Stimulated activated CD4-positive, alpha-beta T cell treated with anti-CD3 and anti-CD28 coated beads, Interleukin-4, amount 100 ng/mL, for 48 hours (primary cell): ENCODE data around the gene PLIN5.
A peak's percentile ranks its signal among the peaks of the same experiment; 100 is the strongest.

Experiments
- DNase-seq, 2 donors: peaks; one replicate each; pipeline ENCODE4 v3.0.0-alpha.2; 2020; ENCODE audit warnings: low read depth in 2 of 2

PLIN5 gene, protein sequence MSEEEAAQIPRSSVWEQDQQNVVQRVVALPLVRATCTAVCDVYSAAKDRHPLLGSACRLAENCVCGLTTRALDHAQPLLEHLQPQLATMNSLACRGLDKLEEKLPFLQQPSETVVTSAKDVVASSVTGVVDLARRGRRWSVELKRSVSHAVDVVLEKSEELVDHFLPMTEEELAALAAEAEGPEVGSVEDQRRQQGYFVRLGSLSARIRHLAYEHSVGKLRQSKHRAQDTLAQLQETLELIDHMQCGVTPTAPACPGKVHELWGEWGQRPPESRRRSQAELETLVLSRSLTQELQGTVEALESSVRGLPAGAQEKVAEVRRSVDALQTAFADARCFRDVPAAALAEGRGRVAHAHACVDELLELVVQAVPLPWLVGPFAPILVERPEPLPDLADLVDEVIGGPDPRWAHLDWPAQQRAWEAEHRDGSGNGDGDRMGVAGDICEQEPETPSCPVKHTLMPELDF

DNA sequence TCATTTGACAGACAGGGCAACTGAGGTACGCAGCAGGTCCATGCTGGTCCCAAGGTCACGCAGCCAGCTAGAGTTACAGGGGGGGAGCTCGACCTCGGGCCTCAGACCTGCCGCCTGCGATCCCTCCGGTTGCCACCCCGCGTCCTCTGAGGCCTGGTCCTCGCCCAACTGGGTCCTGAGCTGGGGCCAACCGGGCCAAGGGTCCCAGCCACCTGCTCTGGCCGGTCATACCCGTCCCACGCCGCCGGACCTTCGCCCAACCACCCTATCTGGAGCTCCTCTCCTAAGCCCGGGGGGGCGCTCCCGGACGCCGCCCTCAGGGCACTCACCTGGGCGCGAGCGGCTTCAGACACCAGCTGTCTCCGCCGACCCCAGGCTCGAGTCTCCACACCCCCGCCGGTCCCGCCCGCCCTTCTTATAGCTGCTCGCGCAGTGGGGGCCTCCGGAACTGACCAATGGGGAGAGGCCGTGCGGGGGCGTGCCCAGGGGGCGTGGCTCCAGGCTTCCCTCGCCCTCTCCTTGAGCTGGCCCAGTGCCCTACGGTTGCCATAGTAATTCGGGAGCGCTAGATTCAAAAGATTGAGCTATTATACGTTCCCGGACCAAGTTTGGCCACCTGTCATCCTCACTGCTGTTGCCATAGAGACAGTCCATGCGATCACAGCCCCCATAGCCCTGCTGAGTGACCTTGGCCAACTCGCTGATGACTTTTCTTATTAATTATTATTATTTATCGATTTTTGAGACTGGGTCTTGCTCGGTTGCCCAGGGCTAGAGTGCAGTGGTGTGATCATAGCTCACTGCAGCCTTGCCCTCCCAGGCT is at the start of gene PLIN5:
PLIN5 (minus strand) TSS at position 389 of the 823 bp plus-strand sequence. CDS start 1,150 bp downstream, outside the sequence.
- peak; percentile 30 to 32 for DNase-seq

DNA sequence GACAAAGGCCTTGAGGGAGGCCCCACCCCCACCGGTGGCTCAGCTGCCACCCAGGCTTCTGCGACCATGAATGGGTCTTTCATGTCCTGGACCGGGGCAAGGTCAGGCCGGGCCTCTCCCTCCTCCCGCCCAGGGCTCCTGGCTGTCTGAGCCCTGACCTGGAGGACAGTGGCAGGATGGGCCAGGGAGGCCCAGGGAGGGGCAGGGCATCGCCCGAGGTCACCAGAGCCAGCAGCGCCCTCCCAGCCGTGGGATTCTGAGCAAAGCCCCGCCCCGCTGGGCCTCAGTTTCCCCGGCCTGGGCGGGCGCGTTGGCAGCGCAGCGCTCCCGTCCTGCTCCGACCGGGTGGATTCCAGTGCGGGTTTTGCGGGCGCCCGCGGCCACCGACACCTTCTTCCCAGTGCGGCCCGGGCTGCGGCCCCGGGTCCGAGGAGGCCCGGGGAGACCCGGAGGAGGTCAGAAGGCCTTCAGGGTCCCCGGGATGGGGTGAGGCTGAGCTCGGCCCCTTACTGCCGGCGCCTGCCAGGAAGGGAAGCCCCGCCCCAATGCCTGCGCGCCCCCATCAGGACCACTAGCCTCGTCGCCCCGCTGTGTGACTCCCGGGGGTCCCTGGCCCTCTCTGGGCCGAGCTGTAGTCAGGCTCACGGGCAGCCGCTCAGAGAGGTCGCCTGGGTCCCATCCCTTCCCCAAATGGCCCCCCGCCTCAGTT is 49.1 kb upstream of the PLIN5 start:
- DNase-seq, result peak; percentile 22 to 41

DNA sequence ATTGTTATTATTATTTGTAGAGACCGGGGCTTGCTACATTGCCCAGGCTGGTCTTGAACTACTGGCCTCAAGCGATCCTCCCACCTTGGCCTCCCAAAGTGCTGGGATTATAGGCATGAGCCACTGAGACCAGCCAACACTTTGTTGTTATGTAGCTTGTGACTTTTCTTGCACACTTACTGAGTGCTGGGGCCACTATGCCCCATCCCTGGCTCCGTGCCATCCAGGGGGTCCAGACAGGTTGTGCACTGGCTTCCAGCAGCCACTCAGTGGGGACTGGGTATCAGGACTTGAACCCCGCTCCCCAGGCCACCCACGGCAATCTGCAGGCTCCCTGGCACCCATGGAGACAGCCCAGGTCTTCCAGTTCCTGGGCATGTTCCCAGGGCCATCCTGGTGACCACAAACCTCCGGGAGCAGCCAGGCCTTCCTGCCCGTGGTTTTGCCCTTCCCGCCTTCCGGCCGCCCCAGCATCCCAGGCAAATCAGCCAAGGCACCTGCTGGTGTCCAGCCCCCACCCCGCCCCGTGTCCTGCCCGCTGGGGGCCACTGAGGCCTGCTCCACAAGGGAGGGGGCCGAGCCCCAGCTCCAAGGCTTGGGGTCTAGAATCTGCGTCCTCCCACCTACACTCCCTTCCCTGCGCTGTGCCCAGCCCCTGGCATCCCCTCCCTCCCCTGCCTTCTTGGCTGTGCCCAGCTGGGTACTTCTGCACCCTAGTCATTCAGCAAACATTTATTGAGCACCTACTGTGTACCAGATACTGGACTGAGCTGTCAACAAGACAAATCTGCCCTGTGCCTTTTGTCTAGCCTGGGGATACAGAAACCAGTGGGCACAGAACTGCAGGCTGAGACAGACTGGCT is 48.2 kb upstream of the PLIN5 start:
- no peak for DNase-seq

DNA sequence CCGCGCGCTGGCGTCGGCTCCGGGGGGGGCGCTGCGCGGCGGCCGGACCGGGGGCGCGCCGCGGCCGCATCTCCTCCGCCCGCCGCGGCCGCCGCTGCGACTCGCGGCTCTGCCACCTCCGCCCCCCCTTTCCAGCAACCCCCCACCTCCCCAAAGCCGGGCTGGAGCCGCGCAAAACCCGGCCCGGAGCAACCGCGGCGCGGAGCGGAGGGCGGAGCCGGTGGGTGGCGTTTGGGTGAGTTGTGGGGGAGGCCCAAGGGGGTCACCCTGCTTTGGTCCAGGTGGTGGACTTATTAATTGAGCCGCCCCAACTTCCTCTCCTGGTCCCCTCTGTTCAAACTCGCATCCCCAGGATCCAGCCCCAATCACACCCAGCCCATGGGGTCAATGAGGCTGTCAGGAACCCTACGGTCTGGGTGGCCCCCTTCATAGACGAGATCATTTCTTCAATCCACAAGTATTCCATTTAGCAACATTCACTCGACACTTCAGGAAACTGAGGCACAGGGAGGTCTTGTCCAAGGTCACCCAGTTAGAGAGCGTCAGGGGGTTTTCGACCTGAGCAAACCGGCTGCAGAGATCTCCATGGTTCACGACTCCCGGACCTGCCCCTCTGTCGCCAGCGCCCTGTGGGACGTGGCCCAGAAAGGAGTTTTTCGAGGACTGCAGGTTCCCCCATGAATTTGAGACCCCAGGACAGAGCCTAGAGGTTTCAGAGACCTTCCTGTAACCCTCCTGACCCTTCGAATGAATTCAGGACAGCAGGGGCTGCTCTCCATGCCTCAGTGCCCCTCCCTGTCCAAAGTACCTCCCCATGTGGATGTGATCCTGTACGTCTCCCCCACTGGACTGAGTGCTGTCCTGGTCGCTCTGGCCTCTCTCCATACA is 46.9 kb upstream of the PLIN5 start:
- DNase-seq, result no peak

DNA sequence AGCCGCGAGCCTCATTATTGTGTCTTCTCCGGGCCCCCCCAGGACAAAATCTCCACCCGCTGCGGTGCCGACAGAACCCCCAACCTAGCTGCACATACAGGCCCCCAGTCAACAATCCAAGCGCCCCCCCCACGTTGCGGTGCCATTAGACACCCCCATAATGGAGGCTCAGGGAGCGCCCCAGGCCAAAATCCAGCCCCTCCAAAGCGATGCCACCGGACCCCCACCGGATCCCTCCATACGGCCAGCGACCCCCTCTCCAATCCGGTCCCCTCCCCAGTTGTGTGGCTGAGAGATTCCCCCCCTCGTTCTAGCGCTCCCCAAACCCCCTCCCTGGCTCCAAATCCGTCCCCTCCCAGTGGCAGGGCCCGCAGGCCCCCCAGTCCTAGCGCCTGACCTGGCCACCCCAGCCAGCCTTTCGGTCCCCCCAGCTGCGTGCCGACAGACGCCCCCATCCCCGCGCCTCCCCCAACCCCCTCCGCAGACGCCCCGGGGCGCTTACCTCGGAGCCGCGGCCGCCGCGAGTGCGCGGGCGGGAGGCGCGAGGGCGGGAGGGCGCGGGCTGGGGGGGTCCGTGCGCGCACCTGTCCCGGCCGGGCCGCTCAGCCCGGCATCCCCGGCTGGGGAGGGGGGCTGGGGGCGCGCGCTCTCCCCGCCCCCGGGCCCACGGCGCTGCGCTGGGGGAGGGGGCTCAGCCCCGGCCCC is 46.1 kb upstream of the PLIN5 start:
- DNase-seq, result no peak

DNA sequence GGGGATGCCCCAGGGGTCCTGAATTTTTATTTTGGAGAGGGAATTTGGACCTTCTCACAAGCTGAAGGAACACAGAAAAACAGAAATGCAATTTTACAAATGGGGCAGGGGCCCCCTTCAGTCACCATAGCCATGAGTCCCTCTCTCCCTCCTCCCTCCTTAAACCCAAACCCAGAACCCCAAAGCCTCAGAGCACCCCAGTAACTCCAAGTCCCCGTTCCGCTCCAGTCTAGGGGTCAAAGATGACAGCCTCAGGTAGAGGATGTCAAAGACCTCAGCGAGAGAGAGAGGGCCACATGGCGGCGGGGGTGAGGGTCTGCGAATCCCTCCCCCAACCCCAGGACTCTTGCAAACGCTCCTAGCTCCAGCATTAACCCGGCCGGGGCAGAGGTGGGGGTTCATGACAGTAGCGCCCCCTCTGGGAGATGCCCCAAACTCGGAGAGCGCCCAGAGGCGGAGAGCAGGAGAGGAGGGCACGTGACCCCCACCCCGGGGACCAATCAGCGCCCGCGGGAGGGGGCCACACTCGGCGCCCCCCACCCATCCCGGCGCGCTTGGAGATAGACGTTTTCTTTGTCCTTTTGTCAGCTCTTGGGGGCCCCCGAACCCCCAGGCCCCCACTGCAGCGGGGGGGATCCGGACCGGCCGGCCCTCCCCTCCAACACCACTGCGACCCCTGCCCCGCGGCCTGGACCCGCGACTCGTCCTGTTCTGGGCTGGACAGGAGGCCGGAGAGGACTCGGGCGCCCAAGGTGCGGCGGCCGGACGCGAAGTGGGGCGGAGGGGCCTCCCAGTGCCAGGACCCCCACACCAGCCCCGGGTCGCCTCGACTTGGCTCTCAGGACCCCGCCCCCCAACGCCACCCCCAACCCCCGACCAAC is 45.2 kb upstream of the PLIN5 start:
- no peak for DNase-seq

DNA sequence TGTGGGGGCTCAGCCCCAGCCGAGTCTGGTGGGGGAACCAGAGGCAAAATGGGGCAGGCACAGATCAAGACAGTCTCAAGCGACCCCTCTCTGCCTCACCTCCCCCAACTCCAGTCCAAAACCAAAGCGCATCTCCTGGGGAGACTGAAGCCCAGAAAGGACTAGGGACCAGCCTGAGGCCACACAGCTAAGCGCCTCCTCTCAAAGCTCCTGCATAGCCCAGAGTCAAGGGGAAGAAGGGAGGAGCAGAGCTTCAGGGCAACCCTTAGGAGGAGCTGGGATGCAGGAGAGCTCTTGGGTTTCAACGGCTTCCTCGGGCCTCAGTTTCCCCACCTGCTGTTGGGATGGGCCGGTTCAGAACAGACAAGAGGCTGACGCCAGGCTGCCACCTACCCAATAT is 44.4 kb upstream of the PLIN5 start:
- no peak for DNase-seq

DNA sequence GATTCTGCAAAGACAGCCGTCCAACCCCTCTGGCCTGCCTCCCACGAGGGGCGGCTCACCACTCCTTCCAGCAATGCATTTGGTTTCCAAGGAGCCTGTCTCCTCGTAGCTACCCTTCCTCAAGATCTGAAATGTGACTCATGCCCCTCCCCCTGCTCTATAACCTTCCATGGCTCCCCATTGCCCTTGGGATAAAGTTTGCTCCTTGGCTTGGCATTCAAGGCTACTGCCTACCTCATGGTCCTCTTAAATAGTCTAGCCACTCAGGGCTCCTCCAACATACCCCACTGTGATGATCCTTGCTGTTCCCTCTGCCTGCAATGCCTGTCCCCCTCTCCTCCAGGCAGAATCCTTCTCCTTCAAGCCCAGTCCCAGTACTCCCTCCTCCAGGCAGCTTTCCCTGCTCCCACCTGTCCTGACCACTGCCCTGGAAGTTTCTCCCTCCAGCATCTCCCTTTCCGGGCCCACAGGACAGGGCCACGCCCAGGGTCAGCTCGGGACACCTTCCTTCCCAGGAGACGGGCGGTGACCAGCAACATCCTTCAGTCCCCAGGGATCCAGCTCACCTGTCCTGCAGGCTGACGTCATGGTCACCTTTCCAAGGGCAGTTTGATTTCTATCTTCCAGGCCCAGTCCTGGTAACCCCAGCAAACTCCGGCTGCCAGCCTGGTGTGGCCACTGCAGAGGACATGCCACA is 43.7 kb upstream of the PLIN5 start:
- DNase-seq, result no peak

DNA sequence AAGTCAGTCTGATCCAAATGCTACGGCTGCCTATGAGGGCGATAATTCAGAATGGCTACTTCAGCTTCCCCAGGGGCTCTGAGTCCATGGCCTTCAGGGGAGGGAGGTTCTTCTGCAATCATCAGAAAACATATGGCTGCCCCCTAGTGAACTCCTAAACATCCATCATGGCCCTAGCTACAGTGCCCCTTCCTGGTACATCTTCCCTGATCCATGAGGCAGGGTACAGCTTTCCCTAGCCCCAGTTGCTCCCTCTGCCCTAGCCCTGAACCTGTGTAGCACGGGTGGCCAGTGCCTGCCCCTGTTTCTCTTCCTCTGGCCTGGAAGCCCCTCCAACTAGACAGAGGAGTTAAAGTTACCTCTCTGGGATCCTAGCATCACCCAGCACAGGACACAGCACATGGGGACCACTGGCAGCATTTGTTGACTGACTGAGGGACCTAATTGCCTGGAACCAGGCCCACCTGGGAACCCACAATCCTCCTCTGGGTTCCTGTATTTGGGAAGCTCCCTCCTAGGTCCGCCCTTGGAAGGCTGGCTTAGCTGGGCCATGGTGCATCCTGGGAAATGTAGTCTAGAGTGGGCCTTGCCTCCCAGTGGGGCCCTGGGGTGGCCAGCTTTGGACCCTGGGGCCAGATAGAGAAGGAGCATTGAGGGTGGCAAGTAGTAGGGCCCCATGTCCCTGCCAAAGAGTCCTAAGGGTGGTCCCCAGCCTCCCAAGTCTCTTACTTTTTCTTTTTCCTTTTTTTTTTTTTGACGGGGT is 42.2 kb upstream of the PLIN5 start:
- no peak for DNase-seq

DNA sequence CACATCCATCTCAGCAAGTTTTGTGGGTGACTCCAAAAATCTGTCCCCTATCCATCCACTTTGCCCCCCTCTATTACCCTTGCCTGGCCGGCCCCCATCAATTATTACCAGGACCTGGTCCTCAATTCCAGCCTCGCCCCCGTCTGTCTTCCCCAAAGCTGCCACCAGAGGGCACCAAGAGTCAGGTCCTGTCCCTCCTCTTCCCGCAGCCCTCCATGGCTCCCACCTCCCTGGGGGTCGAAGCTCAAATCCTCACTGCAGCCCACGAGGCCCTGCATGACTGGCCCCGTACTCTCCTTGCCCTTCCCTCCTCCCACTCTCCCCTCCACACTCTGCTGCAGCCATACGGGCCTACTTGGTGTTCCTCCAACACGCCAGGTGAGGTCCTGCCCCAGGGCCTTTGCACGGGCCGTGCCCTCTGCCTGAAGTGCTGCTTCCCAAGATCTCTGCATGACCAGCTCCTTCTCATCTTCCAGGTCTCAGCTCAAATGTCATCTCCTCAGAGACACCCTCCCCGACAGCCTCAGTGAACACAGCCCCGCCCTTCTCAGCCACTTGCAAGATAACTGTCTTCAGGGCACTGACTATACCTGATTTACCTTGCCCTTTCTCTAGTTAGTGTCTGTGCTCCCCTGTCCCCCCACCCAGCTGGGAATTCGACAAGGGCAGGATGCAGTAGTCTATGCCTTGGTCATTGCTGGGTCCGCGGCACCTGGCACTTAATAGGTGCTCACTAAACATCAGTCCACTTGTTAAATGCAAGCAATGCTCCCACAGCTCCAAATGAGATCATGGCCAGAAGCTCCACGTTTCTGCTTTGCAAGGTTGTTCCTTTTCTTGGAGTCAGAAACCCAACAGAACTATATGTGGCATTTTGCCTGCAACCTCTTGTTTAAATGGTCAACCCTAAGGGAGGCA is 41.3 kb upstream of the PLIN5 start:
- peak; percentile 61 to 75 for DNase-seq

DNA sequence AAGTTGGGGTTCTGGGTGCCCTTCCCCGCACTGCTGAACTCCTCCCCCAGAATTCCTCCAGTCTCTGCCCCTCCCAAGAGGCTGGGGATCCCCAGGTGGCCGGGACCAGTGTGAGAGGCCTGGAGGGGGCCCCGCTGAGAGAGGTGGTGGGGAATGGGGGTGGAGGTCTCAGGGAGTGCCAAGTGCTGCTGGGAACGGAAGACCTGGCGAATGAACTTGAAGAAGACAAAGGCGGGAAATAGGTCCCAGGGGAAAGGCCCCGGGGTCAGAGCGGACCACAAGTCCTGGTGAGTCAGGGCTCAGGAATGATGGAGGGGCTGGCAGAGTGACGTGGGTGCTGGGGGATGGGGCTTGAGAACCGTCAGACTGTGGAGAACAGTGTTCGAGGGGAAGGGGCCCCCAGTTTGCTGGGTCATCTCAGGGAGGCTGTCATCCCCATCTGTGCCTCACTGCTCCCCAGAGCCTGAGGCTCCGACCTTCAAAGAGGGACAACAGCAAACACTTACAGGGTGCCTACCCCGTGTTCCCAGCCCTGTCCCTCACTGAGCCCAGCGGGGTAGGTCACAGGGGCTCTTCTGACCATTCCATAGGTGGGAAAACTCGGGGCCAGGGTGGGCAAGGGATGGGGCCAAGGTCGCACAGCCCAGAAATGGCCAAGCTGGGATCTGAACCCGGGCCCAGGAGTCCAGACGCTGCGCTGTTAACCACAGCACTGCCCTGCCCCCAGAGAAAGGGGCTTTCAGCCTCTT is 40.4 kb upstream of the PLIN5 start:
- DNase-seq, result no peak

DNA sequence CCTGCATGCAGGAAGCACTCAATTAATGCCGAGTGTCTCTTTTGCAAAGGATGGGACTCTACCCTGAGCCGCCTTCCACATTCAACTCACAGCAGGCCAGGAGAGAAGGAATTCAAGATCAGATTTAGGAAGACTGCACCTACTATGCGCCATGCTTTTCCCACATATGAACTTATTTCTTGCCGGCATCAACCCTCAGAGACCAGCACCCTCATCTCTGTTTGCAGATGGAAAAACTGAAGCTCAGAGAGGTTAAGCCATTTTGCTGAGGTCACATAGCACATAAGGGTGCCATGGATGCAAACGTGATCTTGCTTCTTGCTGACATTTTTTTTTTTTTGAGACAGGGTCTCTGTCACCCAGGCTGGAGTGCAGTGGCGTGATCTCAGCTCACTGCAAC is 38.7 kb upstream of the PLIN5 start:
- no peak for DNase-seq

DNA sequence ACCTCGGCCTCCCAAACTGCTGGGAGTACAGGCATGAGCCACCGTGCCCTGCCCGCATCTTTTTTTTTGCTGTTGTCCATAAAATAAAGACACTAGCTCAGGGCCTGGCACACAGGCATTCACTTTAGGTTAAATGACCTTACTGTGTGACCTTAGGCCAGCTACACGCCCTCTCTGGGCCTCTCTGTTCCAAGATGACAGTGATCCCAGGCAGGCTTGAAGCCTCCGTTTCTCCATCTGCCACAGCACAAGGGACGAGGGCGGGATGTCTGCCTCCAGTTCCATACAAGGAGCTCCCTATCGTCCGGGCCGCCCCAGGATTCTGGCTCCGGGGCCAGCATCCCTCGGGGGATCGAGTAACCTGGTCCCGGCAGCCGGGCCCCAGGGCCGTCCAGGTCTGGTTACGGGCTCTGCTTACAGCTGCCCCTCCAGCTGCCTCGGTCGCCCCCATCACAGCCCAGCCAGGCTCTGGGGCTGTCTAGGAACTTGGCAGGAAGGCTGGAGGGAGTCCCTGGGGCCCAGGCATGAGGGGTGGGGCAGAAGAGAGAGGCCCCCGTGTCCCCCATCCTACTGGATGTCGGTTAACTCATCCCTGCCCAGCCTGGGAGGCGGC is 36.4 kb upstream of the PLIN5 start:
- DNase-seq, result no peak

DNA sequence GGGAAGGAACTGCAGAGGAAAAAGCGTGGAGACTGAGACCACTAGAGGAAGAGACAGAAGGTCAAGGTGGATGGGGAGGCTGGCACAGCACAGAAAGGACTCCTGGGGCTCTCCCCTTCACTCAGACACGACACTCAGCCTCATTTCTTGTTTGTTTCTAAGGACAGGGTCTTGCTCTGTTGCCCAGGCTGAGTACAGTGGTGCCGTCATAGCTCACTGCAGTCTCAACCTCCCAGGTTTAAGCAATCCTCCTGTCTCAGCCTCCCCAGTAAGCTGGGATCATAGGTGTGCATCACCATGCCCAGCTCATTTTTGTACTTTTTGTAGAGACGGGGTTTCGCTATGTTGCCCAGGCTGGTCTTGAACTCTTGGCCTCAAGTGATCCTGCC is 35.9 kb upstream of the PLIN5 start:
- DNase-seq, result no peak

DNA sequence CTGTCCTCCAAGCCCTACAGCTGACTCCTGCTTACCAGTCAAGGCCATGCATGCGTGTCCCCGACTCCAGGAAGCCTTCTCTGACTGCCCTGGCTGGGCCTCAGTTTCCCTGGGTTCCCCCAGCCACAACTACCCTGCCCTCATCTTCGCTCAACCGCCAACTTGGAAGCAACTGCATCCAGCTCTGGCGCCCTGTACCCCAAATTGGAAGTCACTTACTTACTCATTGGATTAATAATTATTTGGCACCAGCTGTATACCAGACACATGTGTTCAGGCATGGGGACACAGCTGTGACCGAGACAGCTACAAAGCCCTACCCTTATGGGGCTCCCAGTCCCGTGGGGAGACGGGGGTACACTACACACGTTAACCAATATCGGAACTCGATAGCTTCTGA is 35.4 kb upstream of the PLIN5 start:
- no peak for DNase-seq
